Aorta (tissue), 5 donors: ENCODE measurements around the gene NARS2. TPM values are rescaled to one million over a fixed set of nuclear protein-coding genes. Genes with fewer than 3 reads are reported as not detected.
"Not testable (repeated sequence)": the region's sequence is repeated elsewhere in the genome, so short reads cannot be mapped to it uniquely, and the experiment has no call there.

Experiments used
- ATAC-seq: fragments of 200-7000 bp; cut with Tn5 transposase; one replicate; pipeline ENCODE4 v1.9.1; 2022; ENCODE audit warnings: moderate library complexity; ENCODE audit not compliant: low FRiP score
- DNase-seq, 2 donors: peaks; one replicate each; pipeline ENCODE4 v3.0.0-alpha.2; 2020
- H3K27ac ChIP-seq, 2 donors: one replicate each; pipeline ENCODE4 v1.5.1; 2013; ENCODE audit warnings: low read length in 2 of 2, mild to moderate bottlenecking in 2 of 2, moderate library complexity in 2 of 2, control low read depth in 1 of 2, inconsistent platforms in 1 of 2, low read depth in 1 of 2
- H3K27me3 ChIP-seq, 2 donors: one replicate each; pipeline ENCODE4 v1.6.1; 2013; ENCODE audit warnings: control low read depth in 1 of 2, low read length in 1 of 2, mild to moderate bottlenecking in 1 of 2, moderate library complexity in 1 of 2; ENCODE audit not compliant: insufficient read depth in 2 of 2, control insufficient read depth in 1 of 2
- H3K36me3 ChIP-seq, 2 donors: one replicate each; pipeline ENCODE4 v1.6.1; 2013; ENCODE audit warnings: control low read depth in 1 of 2, low read length in 1 of 2, mild to moderate bottlenecking in 1 of 2; ENCODE audit not compliant: insufficient read depth in 2 of 2, control insufficient read depth in 1 of 2
- H3K4me1 ChIP-seq, 2 donors: one replicate each; pipeline ENCODE4 v1.6.1; 2013; ENCODE audit warnings: low read length in 2 of 2, control low read depth in 1 of 2, mild to moderate bottlenecking in 1 of 2, moderate library complexity in 1 of 2; ENCODE audit not compliant: insufficient read depth in 2 of 2, control insufficient read depth in 1 of 2
- H3K4me3 ChIP-seq, 2 donors: one replicate each; pipeline ENCODE4 v1.5.1; 2013; ENCODE audit warnings: low read length in 2 of 2, control low read depth in 1 of 2, mild to moderate bottlenecking in 1 of 2
- H3K9me3 ChIP-seq: one replicate; pipeline ENCODE4 v1.6.1; 2013; ENCODE audit warnings: mild to moderate bottlenecking, low read length; ENCODE audit not compliant: control insufficient read depth
- WGBS, 2 donors: extraction: QIAGEN DNeasy Blood & Tissue Kit; methylation state at CpG; one replicate each; pipeline ENCODE4 v1.1.7; 2013; 5-methylcytosine and 5-hydroxymethylcytosine counted together
- intact Hi-C, 2 donors: fragments of 100-400 bp; cut with DNase I; formaldehyde crosslinking; loops; one replicate each; pipeline versions ENCODE4 v1.14.2 to v1.15.0; 2022
- polyA plus RNA-seq, 2 donors: library from polyadenylated mRNA; stranded (reverse); fragments of 200-250 nt; gene quantifications; one replicate each; pipeline ENCODE4 v1.2.3, GENCODE V29; 2013
- total RNA-seq, 2 donors: library from RNA; stranded (reverse); fragmentation: NEBNext Ultra II Directional; extraction: Animal tissue kit (Norgen Biotek cat#: 25700); gene quantifications; one replicate each; pipeline ENCODE4 v1.2.1, GENCODE V29; 2021
- donor health status: healthy with polysubstance abuse.
- donor health status: Bipolar disorder and iron deficiency.
- donor health status: DM: no; HTN: no; CAD: no.
- donor health status: DM: no; HTN: no; CAD: no.
- donor health status: DM: yes; HTN: yes; CAD: no.

NARS2 gene
- total and polyA plus RNA-seq, 4 donors, result 4.8 to 11.2 (median 10.7) TPM

- Histone ChIP-seq H3K27me3 (no peaks in the 10 kb centered on the region), H3K27ac (no peak overlapping the region), H3K36me3 (peaks cover 0 to 2% of the 10 kb centered on the region in 2 donors), H3K4me3 (no peak overlapping the region), H3K4me1 (no peaks in the 10 kb centered on the region), H3K9me3 (no peaks in the 10 kb centered on the region)
- no peak for DNase-seq
- 93 to 97% methylated on average over 4 of the region's 4 CpGs for whole genome bisulfite sequencing, 2 donors
- no peak for ATAC-seq
- intact Hi-C loops, result no loop called here
Measured at GRCh38 chr11:78472905-78473304, 101.8 kb downstream of the NARS2 start.

GRCh38 chr11:78472382-78472781 is 102.3 kb downstream of the NARS2 start:
- Histone ChIP-seq H3K36me3 (peaks cover 0 to 2% of the 10 kb centered on the region in 2 donors), H3K27me3 (no peaks in the 10 kb centered on the region), H3K27ac (no peak overlapping the region), H3K9me3 (no peaks in the 10 kb centered on the region), H3K4me3 (no peak overlapping the region), H3K4me1 (no peaks in the 10 kb centered on the region)
- intact Hi-C loops, result no loop called here
- no peak for ATAC-seq
- no peak for DNase-seq
- WGBS, 2 donors, result 90 to 93% methylated on average over 3 of the region's 3 CpGs

GRCh38 chr11:78470861-78471442 is 103.7 kb downstream of the NARS2 start:
- intact Hi-C loops, result no loop called here
- Histone ChIP-seq H3K27ac (no peak overlapping the region), H3K4me1 (no peaks in the 10 kb centered on the region), H3K36me3 (no peaks in the 10 kb centered on the region), H3K27me3 (no peaks in the 10 kb centered on the region), H3K4me3 (no peak overlapping the region), H3K9me3 (no peaks in the 10 kb centered on the region)
- WGBS, 2 donors, result 83 to 85% methylated on average over 3 of the region's 3 CpGs
- ATAC-seq, result no peak
- DNase-seq, result no peak

DNA sequence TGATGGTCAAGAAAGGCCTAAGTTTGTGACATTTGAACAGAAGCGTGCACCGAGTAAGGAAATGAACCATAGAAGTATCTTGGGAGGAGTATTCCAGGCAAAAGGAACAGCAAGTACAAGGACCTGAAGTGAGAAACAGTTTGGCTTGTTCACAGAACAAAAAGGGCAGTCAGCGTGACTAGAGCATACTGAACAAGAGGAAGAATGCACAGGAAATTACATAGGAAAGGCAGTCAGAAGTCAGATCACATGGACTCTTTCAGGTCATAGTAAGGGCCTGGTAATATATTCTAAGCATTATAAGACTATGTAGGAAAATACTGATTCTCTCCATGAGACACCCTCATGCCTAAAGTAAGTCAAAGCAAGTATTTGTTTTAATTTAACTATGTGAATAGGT is 104.8 kb downstream of the NARS2 start:
- no peak overlapping the region for H3K4me3 ChIP-seq
- H3K9me3 ChIP-seq, result no peaks in the 10 kb centered on the region
- intact Hi-C loops, result no loop called here
- H3K36me3 ChIP-seq, result no peaks in the 10 kb centered on the region
- no peaks in the 10 kb centered on the region for H3K27me3 ChIP-seq
- no peaks in the 10 kb centered on the region for H3K4me1 ChIP-seq
- 90 to 92% methylated on average over 3 of the region's 3 CpGs for WGBS, 2 donors
- ATAC-seq (no peak), DNase-seq (no peak)
- H3K27ac ChIP-seq, result no peak overlapping the region

GRCh38 chr11:78467931-78468330 is 106.7 kb downstream of the NARS2 start:
- Histone ChIP-seq H3K36me3 (no peaks in the 10 kb centered on the region), H3K9me3 (no peaks in the 10 kb centered on the region), H3K27ac (no peak overlapping the region), H3K27me3 (no peaks in the 10 kb centered on the region), H3K4me1 (no peaks in the 10 kb centered on the region), H3K4me3 (no peak overlapping the region)
- intact Hi-C loops, result no loop called here
- WGBS, 2 donors, result 86 to 94% methylated on average over 4 of the region's 4 CpGs
- DNase-seq (no peak), ATAC-seq (no peak)

DNA sequence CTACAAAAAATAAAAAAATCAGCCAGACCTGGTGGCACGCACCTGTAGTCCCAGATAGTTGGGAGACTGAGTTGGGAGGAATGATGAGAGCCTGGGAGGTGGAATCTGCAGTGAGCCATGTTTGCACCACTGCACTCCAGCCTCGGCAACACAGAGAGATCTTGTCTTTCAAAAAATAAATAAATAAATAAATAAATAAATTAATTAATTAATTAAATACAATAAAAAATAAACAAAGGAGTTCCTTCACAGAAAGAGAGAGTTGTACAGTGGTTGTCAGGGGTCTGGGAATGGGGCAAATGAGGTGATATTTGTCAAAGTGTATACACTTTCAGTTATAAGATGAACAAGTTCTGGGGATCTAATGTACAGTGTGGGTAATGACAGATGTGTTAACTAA is 107.3 kb downstream of the NARS2 start:
- 86 to 92% methylated on average over 2 of the region's 2 CpGs for WGBS, 2 donors
- Histone ChIP-seq H3K4me1 (no peaks in the 10 kb centered on the region), H3K27me3 (no peaks in the 10 kb centered on the region), H3K36me3 (no peaks in the 10 kb centered on the region), H3K4me3 (no peak overlapping the region), H3K9me3 (no peaks in the 10 kb centered on the region), H3K27ac (no peak overlapping the region)
- intact Hi-C loops, result no loop called here
- no peak for ATAC-seq
- DNase-seq, result no peak

GRCh38 chr11:78465169-78465942 is 109.3 kb downstream of the NARS2 start:
- Histone ChIP-seq H3K27me3 (no peaks in the 10 kb centered on the region), H3K36me3 (no peaks in the 10 kb centered on the region), H3K4me1 (no peaks in the 10 kb centered on the region), H3K27ac (no peak overlapping the region), H3K4me3 (no peak overlapping the region), H3K9me3 (no peaks in the 10 kb centered on the region)
- ATAC-seq, result no peak
- intact Hi-C loops, result no loop called here
- 94 to 97% methylated on average over 15 to 19 of the region's 19 CpGs for WGBS, 2 donors
- no peak for DNase-seq

DNA sequence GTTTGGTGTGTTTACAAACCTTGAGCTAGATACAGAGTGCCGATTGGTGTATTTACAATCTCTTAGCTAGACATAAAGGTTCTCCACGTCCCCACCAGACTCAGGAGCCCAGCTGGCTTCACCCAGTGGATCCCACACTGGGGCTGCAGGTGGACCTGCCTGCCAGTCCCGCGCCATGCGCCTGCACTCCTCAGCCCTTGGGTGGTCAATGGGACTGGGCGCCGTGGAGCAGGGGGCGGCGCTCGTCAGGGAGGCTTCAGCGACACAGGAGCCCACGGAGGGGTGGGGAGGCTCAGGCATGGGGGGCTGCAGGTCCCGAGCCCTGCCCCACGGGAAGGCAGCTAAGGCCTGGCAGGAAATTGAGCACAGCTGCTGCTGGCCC is 109.9 kb downstream of the NARS2 start:
- H3K27me3 ChIP-seq, H3K9me3 ChIP-seq, DNase-seq, intact Hi-C loops, ATAC-seq, H3K27ac ChIP-seq, H3K4me1 ChIP-seq, H3K4me3 ChIP-seq, H3K36me3 ChIP-seq: not testable (repeated sequence)
- 96 to 97% methylated on average over 14 of the region's 14 CpGs for WGBS, 2 donors

DNA sequence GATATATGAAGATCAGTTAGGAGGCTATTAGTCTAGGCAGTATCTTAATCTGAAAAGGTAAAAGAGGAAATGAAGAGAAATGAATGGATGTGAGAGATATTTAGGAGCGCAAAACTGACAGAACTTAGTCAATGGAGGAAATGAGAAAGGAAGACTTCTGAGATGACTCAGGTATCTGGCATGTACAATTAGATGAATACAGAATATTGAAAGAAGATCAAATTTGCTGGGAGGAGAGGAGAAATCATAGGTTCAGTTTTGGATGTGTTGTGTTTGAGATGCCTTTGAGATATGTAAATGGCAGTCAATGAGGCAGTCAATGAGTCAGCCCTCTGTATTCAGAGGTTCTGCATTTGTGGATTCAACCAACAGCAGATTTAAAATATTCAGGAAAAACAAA is 114.2 kb downstream of the NARS2 start:
- DNase-seq (no peak), ATAC-seq (no peak)
- H3K4me3 ChIP-seq, result no peak overlapping the region
- H3K9me3 ChIP-seq, result no peaks in the 10 kb centered on the region
- no peaks in the 10 kb centered on the region for H3K27me3 ChIP-seq
- no peaks in the 10 kb centered on the region for H3K36me3 ChIP-seq
- H3K4me1 ChIP-seq, result no peaks in the 10 kb centered on the region
- intact Hi-C loops, result no loop called here
- no peak overlapping the region for H3K27ac ChIP-seq
- 98 to 100% methylated on average over 1 of the region's 1 CpG for WGBS, 2 donors
